GM21737 (cell line): ENCODE results near the gene COL23A1.

Experiments
- ATAC-seq: cut with Tn5 transposase; IDR thresholded peaks from one replicate; pipeline ENCODE4 v1.9.1; 2021; ENCODE audit warnings: mild to moderate bottlenecking, moderate library complexity; ENCODE audit not compliant: unreplicated experiment

The COL23A1 gene

GRCh38 chr5:178426326-178427130 lies 163.7 kb downstream of the COL23A1 start:
- ATAC-seq = no peak

DNA sequence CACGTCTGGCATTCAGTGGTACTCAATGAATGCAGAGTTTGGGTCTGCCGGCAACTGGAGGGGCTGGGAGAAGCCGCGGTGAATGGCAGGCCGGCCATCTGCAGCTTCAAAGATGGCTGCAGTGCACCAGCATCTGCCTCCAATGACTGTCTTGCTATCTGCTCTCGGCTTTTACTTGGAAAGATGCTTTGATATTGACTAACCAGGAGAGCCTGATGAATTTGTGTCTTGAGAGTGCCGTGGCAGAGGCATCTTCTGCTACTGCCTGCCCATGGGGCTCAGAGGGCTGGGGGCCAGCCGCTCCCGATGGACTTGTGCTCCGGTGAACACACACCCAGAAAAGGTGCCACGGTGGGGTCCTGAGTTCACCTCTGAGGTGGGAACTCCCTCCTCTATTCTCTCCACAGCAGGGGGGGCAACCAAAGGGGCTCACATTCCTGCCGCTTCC lies 164.5 kb downstream of the COL23A1 start:
- ATAC-seq = no peak

DNA sequence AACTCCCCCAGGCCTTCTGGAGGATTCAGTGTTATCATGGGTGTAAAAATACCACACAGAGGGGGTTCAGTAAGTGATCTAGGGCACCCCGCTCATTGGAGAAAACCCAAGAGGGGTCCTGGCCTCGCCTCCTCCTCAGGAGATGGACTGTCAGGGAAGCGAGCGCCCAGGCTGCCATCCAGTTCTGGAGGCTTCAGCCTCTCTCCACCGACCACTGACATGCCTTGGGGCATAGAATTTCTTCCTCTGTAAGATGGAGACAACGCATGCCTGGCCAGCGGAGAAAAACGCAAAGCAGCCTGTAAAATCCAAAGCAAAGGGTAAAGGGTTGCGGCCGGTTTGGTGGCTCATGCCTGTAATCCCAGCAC lies 165.4 kb downstream of the COL23A1 start:
- ATAC-seq = no peak

DNA sequence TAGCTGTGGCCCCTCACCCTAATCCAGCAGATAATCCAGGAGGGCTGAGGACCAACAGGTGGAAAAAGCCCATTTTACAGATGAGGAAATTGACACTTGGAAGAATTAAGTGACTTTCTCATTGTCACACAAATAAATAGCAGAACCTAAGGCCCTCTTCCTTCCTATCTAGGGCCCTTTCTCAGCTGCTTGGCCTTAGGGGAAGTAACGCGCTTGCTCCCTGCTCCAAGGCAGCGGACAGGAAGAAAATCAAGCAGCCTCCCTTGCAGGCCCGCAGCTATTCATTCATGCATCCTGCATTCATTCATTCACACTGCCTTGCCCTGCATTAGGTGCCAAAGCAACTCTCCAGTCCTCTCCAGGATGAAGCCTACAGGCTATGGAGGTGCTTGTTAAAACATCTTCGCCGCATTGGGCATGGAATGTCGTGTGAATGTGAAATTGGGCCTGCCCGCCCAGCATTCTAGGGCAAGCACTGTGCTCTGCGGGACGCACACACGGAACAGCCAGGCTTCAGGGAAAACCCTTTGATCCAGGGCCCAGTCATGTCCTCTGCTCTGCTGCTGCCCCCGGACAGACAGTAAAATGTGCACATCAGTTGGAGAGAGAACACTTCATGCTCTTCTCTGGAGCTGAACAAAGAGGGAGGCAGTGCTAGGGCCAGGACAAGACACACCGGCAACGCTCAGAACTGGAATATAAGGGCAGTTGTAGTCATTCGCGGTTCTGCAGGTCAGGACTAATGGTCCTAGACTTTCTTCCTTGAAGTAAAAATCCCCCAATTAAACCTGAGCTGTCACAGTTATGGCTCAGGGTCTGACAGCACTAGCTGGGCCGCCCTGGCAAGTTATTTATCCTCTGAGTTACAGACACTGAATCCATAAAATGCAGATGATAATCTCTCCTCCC lies 166.0 kb downstream of the COL23A1 start:
- ATAC-seq = no peak

DNA sequence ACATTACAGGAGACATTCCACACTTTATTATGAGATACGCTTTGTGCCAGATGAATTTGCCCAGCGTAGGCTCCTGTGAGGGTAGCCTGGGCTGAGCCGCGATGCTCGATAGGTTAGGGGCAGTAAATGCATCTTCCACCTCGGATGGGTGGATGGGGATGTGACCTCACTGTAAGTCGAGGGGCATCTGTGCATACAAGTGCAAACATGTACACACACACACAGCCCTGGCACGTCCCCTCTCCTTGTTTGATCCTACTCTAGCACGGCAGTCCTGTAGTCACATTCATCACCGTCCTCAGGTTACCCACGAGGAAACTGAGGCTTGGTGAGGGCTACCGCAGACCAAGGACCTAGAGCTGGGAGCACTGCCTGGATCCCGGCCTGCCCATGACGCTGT lies 166.8 kb downstream of the COL23A1 start:
- ATAC-seq = no peak

- ATAC-seq = no peak
Observed at GRCh38 chr5:178422400-178422775, 167.8 kb downstream of the COL23A1 start.

DNA sequence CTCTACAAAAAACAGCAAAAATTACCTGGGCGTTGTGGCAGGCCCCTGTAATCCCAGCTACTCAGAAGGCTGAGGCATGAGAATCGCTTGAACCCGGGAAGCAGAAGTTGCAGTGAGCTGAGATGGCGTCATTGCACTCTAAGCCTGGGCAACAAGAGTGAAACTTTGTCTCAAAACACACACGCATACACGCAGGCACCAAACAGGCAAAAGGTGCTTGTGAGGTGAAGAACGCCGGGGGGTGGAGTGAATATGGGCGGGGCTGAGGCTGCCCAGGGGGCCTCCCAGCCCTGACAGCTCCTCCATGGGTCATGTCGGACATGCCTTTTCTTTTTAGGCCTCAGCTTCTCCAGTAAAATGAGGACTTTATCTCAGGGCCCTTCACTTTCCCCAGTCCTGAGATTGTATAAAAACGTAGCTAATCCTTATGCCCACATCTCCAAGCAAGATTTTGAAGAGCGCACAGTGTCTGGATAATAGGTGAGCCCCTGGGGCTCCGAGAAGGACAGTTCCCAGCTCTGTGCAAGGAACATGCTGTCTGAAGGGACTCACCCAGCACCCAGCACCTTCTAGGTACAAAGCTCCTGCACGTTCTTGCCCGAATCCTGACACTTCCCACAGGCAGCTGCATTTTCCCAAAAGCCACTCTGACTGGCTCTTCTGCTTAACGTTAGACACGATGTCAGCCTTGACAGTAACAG lies 168.3 kb downstream of the COL23A1 start:
- no peak for ATAC-seq

GRCh38 chr5:178421128-178421527 lies 169.1 kb downstream of the COL23A1 start:
- ATAC-seq = no peak

GRCh38 chr5:178420354-178420781 lies 169.8 kb downstream of the COL23A1 start:
- ATAC-seq = no peak

DNA sequence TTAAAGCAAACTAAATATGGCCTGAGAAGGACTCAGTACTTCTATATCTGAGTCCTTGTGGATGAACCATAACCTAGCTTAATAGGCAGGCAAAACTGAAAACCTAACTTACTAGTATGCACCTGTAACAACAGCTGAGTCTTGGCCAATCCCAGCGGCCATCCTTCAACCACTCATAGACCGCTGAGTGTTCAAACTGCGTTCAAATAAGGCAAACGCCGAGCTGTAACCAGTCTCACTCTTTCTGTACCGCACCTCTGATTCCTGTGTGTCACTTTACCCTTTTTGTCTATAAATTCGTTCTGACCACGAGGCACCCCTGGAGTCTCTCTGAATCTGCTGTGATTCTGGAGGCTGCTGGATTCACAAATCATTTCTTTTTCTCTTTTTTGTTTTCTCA lies 170.5 kb downstream of the COL23A1 start:
- no peak for ATAC-seq

DNA sequence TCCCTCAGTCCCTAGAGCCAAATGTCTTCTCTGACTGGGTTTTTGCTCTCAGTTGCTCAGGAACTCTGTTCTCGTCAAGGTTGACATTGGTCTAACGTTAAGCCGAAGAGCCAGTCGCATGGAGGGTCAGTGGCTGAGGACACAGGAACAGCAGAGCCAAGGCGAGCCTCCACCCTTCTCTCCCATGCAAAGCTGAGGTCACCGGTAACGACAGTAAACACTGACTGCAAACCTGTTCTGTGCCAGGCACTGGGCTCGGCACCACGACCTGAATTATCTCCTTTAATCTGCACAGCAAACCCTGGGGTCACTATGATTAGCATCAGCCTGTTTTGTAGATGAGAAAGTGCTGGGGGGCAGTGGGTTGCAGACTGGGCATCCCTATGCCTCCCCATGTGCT lies 171.0 kb downstream of the COL23A1 start:
- ATAC-seq = no peak

- no peak for ATAC-seq
Observed at GRCh38 chr5:178418471-178419010, 171.7 kb downstream of the COL23A1 start.

DNA sequence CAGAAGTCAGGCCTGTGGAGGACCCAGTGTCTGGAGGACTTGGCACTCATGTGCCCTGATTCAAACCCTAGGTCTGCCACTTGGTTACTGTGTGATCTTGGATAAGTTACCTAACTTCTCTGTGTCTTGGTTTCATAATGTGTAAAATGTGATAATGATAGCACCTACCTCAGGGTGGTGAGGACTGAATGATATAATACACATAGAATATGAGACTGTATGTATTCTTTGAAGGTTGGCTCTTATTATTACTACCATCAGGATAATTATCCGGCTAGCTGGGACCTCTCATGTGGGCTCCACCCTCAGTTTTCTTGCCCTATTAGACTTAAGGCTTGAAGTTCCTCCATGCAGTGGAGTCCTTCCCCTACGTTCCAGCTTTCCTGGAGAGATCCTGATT lies 172.2 kb downstream of the COL23A1 start:
- no peak for ATAC-seq

DNA sequence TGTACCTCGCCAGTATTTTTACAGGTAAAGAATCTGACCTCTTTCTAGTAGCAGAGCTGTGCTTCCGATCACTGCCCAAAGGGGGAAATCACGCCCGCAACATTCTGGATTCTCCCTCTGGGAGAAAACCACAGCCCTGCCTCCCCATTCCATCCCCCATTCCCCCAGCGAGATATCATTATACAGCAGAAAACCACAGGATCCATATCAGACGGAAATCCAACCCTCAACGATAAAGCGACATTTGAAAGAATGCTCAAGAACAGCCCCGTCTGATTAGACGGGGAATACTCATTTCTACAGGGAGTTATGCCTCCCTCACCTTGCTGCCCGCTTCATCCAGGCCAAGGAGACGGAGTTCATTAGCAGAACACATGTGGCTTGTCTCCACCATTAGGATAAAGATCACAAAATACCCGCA lies 172.8 kb downstream of the COL23A1 start:
- no peak for ATAC-seq

GRCh38 chr5:178416919-178417318 lies 173.3 kb downstream of the COL23A1 start:
- ATAC-seq = no peak

- no peak for ATAC-seq
Observed at GRCh38 chr5:178416206-178416882, 173.8 kb downstream of the COL23A1 start.

DNA sequence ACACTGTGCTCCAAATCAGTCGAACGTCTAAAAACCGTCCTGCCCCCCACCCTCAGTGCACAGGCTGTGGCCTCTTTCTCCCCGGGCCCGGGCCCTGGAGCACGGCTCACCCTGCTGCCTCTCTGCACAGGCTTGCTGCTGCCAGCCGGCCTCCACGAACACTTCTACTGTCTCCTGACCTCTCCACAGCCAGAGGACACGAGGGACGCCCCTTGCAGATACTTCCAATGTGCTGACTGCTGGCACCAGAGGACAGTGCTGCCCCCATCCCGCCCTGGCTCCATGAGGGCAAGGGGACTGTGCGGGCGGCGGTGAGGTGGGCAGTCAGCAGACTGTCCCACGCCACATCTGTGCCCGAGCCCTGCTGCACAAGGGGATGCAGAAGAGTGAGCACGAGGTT lies 174.8 kb downstream of the COL23A1 start:
- ATAC-seq = no peak

DNA sequence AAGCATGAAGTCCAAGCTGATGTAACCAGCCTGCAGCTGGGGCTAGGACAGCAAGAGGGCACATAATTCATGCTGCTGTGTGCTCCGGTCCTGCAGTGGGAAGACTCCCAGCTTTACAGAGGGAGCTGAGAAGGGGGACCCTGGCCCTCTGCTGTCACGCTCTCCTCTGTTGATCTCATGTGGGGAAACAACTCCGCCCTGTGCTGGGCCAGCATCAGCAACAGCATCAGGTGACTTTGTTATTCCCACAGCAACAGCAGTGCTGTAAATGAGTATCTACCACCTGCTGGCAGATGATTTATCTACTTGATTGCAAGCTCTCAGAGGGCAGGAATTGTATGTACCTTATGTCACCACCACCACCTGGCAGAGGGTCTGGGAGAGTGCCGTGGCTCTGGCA lies 176.2 kb downstream of the COL23A1 start:
- ATAC-seq = no peak

GRCh38 chr5:178411083-178411482 lies 179.1 kb downstream of the COL23A1 start:
- no peak for ATAC-seq

GRCh38 chr5:178407646-178408045 lies 182.5 kb downstream of the COL23A1 start:
- ATAC-seq = no peak

- no peak for ATAC-seq
Observed at GRCh38 chr5:178404987-178405386, 185.2 kb downstream of the COL23A1 start.
